Thyroid gland (tissue), 4 donors: ENCODE data around the gene ELL.

ENCODE experiments used
- POLR2A ChIP-seq, 2 donors: fragments of 450-650 bp; IDR thresholded peaks; one replicate each; pipeline ENCODE4 v1.6.1; 2017; ENCODE audit warnings: antibody characterized with exemption in 2 of 2, mild to moderate bottlenecking in 2 of 2, moderate library complexity in 1 of 2
- TF ChIP-seq, protein P1 (sequence below), 6 experiments: fragments of 200-600 bp in 3 of 6; fragments of 450-650 bp in 3 of 6; sonication (generic) in 3 of 6; IDR thresholded peaks; one replicate each; pipeline ENCODE4 v1.5.1; 2016 to 2019; ENCODE audit warnings: antibody characterized with exemption in 6 of 6, mild to moderate bottlenecking in 2 of 6, inconsistent platforms in 1 of 6, moderate library complexity in 1 of 6

DNA sequence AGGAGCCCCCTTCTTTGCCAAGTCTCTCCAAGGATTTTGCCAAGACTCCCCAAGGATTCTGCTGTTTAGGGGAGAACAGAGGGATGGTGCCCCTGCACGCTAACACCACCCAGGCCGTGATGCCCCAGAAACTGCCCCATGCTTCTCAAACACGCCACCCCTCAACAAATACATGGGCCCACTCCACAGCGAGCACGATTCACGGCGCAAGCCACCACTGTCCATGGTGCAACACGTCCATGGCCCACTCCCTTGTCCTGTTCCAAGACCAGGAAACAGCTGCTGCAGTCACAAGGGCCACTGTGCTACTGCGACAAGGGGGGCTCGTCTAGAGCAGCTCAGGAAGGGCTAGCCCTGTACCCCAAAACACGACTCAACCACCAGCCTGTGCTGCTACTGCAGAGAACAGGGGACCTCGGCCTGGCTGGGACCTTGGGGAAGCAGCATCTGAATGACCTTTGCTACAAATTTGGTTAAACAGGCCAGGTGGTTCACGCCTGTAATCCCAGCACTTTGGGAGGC is 47.4 kb downstream of the ELL start:
- TF ChIP-seq, protein P1, sequence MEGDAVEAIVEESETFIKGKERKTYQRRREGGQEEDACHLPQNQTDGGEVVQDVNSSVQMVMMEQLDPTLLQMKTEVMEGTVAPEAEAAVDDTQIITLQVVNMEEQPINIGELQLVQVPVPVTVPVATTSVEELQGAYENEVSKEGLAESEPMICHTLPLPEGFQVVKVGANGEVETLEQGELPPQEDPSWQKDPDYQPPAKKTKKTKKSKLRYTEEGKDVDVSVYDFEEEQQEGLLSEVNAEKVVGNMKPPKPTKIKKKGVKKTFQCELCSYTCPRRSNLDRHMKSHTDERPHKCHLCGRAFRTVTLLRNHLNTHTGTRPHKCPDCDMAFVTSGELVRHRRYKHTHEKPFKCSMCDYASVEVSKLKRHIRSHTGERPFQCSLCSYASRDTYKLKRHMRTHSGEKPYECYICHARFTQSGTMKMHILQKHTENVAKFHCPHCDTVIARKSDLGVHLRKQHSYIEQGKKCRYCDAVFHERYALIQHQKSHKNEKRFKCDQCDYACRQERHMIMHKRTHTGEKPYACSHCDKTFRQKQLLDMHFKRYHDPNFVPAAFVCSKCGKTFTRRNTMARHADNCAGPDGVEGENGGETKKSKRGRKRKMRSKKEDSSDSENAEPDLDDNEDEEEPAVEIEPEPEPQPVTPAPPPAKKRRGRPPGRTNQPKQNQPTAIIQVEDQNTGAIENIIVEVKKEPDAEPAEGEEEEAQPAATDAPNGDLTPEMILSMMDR (IDR thresholded peaks at IDR 0.05), result no peak
- TF ChIP-seq POLR2A (IDR thresholded peaks at IDR 0.05), result no peak
